HepG2 (cell line): Measurements from ENCODE around the gene METTL27. TPM values are rescaled to one million over a fixed set of nuclear protein-coding genes. Genes with fewer than 3 reads are reported as not detected.

Experiments
- ATAC-seq: fragments of 200-7000 bp; cut with Tn5 transposase; 3 replicates; pipeline ENCODE4 v1.9.1; 2020; ENCODE audit warnings: mild to moderate bottlenecking, moderate library complexity
- BruUV-seq: library from RNA; stranded (reverse); fragments of 400-500 nt; replicated peaks from 2 replicates; lab custom pipeline; 2021; lab: Mats Ljungman, UMichigan
- CTCF ChIA-PET: fragments of 300-600 bp; formaldehyde crosslinking; extraction: SDS; loops from one replicate; lab custom pipeline; 2021; ENCODE audit warnings: low total read pairs, inconsistent platforms, low intra/inter-chr PET ratio; lab: Yijun Ruan, JAX
- POLR2A ChIA-PET: fragments of 350-600 bp; sonication (Branson Sonifier 250); formaldehyde crosslinking; loops from one replicate; lab custom pipeline; 2020; ENCODE audit warnings: antibody characterized with exemption, inconsistent platforms; lab: Yijun Ruan, JAX
- DNase-seq: peaks from one replicate; pipeline ENCODE4 v3.0.0-alpha.2; 2015; ENCODE audit warnings: low spot score
- FAIRE-seq: peaks from 3 replicates; lab custom pipeline; 2011; peaks lifted over from hg19 to GRCh38; lab: Jason Lieb, UNC
- H2AFZ ChIP-seq: one replicate; pipeline ENCODE4 v1.6.1; 2011; ENCODE audit warnings: low read length, inconsistent platforms
- H3K27ac ChIP-seq: fragments of 300-600 bp; 3 replicates; pipeline ENCODE4 v1.8.0; 2011; ENCODE audit warnings: mixed run types, mild to moderate bottlenecking, mixed read lengths, low read length, inconsistent platforms; ENCODE audit not compliant: insufficient read depth; ENCODE audit errors: extremely low read length
- H3K27me3 ChIP-seq, 2 experiments: fragments of 200-600 bp in 1 of 2; 2 replicates in 1 of 2; 3 replicates in 1 of 2; pipeline versions ENCODE4 v1.6.0 to v1.8.0; 2011; ENCODE audit warnings: low read length in 2 of 2, mild to moderate bottlenecking in 2 of 2, moderate library complexity in 2 of 2, inconsistent platforms in 1 of 2; ENCODE audit not compliant: insufficient read depth in 2 of 2, control insufficient read depth in 1 of 2
- H3K36me3 ChIP-seq, 2 experiments: fragments of 200-600 bp in 1 of 2; replicated peaks in 1 of 2; 2 replicates in 1 of 2; 3 replicates in 1 of 2; pipeline versions ENCODE4 v1.5.1 to v1.8.0; 2011; ENCODE audit warnings: low read length in 2 of 2, inconsistent platforms in 1 of 2; ENCODE audit not compliant: insufficient read depth in 2 of 2, control insufficient read depth in 1 of 2
- H3K4me1 ChIP-seq: 2 replicates; pipeline ENCODE4 v1.5.1; 2012; ENCODE audit warnings: low read length, inconsistent platforms; ENCODE audit not compliant: insufficient read depth
- H3K4me2 ChIP-seq: 2 replicates; pipeline ENCODE4 v1.6.0; 2011; ENCODE audit warnings: low read depth, low read length, inconsistent platforms
- H3K4me3 ChIP-seq, 3 experiments: fragments of 200-600 bp in 1 of 3; sonication (generic), shearing (Covaris generic) in 1 of 3; replicated peaks in 1 of 3; 2 replicates each; pipeline ENCODE4 v1.5.1; 2011 to 2016; ENCODE audit warnings: low read length in 3 of 3, inconsistent platforms in 2 of 3, low read depth in 2 of 3, mild to moderate bottlenecking in 2 of 3, control low read depth in 1 of 3, mixed read lengths in 1 of 3; ENCODE audit not compliant: insufficient read depth in 1 of 3
- H3K79me2 ChIP-seq: one replicate; pipeline ENCODE4 v1.6.1; 2011; ENCODE audit warnings: low read length, inconsistent platforms; ENCODE audit not compliant: insufficient read depth
- H3K9ac ChIP-seq: 2 replicates; pipeline ENCODE4 v1.6.0; 2011; ENCODE audit warnings: mild to moderate bottlenecking, low read depth, low read length, inconsistent platforms; ENCODE audit not compliant: insufficient read depth
- H3K9me3 ChIP-seq: 2 replicates; pipeline ENCODE4 v1.5.1; 2012; ENCODE audit warnings: mild to moderate bottlenecking, low read length
- H4K20me1 ChIP-seq: 2 replicates; pipeline ENCODE4 v1.6.0; 2011; ENCODE audit warnings: inconsistent platforms, mild to moderate bottlenecking, low read length, moderate library complexity; ENCODE audit not compliant: insufficient read depth
- CENPT ChIP-seq: sonication (generic); formaldehyde crosslinking; IDR thresholded peaks from 2 replicates; pipeline ENCODE4 v1.8.0; 2022; ENCODE audit warnings: low read depth, mild to moderate bottlenecking, moderate library complexity, missing genetic modification reagents
- CHD4 ChIP-seq: fragments of 200-600 bp; sonication (generic); IDR thresholded peaks from 2 replicates; pipeline ENCODE4 v1.7.0; 2017; ENCODE audit warnings: mild to moderate bottlenecking, low read length, borderline replicate concordance
- CSRNP1 ChIP-seq: sonication (generic); formaldehyde crosslinking; IDR thresholded peaks from 2 replicates; pipeline ENCODE4 v1.8.1; 2023; ENCODE audit warnings: mild to moderate bottlenecking, missing genetic modification reagents
- FOXJ3 ChIP-seq: sonication (generic); formaldehyde crosslinking; IDR thresholded peaks from 2 replicates; pipeline ENCODE4 v1.4.0; 2020; ENCODE audit warnings: missing genetic modification reagents, mild to moderate bottlenecking, borderline replicate concordance
- GATAD2A ChIP-seq: IDR thresholded peaks from 2 replicates; pipeline ENCODE4 v1.6.1; 2016
- HES4 ChIP-seq: sonication (generic); formaldehyde crosslinking; IDR thresholded peaks from 2 replicates; pipeline ENCODE4 v1.9.0; 2021; ENCODE audit warnings: mild to moderate bottlenecking, missing genetic modification reagents, borderline replicate concordance
- MXI1 ChIP-seq: IDR thresholded peaks from 3 replicates; pipeline ENCODE4 v1.6.1; 2012; ENCODE audit warnings: low read depth, low read length, inconsistent platforms, borderline replicate concordance
- POLR2A ChIP-seq, 2 experiments: IDR thresholded peaks; 2 replicates each; pipeline ENCODE4 v1.6.1; 2011; ENCODE audit warnings: low read depth in 2 of 2, low read length in 2 of 2, mild to moderate bottlenecking in 1 of 2, moderate library complexity in 1 of 2; ENCODE audit not compliant: insufficient read depth in 1 of 2
- POLR2AphosphoS5 ChIP-seq: IDR thresholded peaks from 2 replicates; pipeline ENCODE4 v1.6.1; 2012; ENCODE audit warnings: low read depth, low read length
- SRY ChIP-seq: sonication (generic); formaldehyde crosslinking; IDR thresholded peaks from 2 replicates; pipeline ENCODE4 v1.8.0; 2022; ENCODE audit warnings: mild to moderate bottlenecking, missing genetic modification reagents
- ZNF225 ChIP-seq: sonication (generic); formaldehyde crosslinking; IDR thresholded peaks from 2 replicates; pipeline ENCODE4 v1.4.0; 2020; ENCODE audit warnings: mild to moderate bottlenecking, missing genetic modification reagents
- ZNF44 ChIP-seq: sonication (generic); formaldehyde crosslinking; IDR thresholded peaks from 2 replicates; pipeline ENCODE4 v1.5.1; 2020; ENCODE audit warnings: mild to moderate bottlenecking, missing genetic modification reagents
- ZNF713 ChIP-seq: sonication (generic); formaldehyde crosslinking; IDR thresholded peaks from 2 replicates; pipeline ENCODE4 v1.4.0; 2020; ENCODE audit warnings: mild to moderate bottlenecking, missing genetic modification reagents
- ZNF773 ChIP-seq: sonication (generic); formaldehyde crosslinking; IDR thresholded peaks from 2 replicates; pipeline ENCODE4 v1.4.0; 2020; ENCODE audit warnings: missing genetic modification reagents, borderline replicate concordance
- WGBS: methylation state at CpG from one replicate; pipeline ENCODE4 v1.1.6; 2017; ENCODE audit warnings: low lambda C conversion rate; 5-methylcytosine and 5-hydroxymethylcytosine counted together
- in situ Hi-C: cut with HindIII; loops from 2 replicates; pipeline ENCODE4 v1.10.0; 2017; ENCODE audit warnings: low pct_unique_long_range_greater_than_20kb; ENCODE audit not compliant: extremely low pct_ligation_motif_present
- intact Hi-C: fragments of 100-400 bp; cut with micrococcal nuclease; formaldehyde crosslinking; loops from one replicate; pipeline ENCODE4 v1.10.0; 2022; ENCODE audit not compliant: unreplicated experiment
- polyA plus RNA-seq, 8 experiments: library from polyadenylated mRNA; depleted of rRNA in 3 of 8; stranded (reverse) in 7 of 8; unstranded in 1 of 8; fragments of >200 nt; fragmentation: Illumina TruSeq in 4 of 8; extraction: Trizol in 4 of 8; gene quantifications; 2 replicates each; pipeline versions ENCODE4 v1.2.1 to v1.2.3, GENCODE V29; 2011 to 2016; ENCODE audit warnings: low read depth in 4 of 8, missing spikeins in 1 of 8, mixed read lengths in 1 of 8; ENCODE audit not compliant: insufficient read depth in 1 of 8
- total RNA-seq, 5 experiments: library from RNA; depleted of rRNA; stranded (reverse); fragments of >200 nt; fragmentation: Illumina TruSeq; extraction: Trizol; gene quantifications; 2 replicates each; pipeline ENCODE4 v1.2.3, GENCODE V29; 2016; ENCODE audit warnings: low read depth in 1 of 5
- TF ChIP-seq, protein P1 (sequence below): sonication (generic); formaldehyde crosslinking; IDR thresholded peaks from 2 replicates; pipeline ENCODE4 v1.5.0; 2020; ENCODE audit warnings: missing genetic modification reagents, mild to moderate bottlenecking, borderline replicate concordance
- TF ChIP-seq, protein P2 (sequence below): sonication (generic); formaldehyde crosslinking; IDR thresholded peaks from 2 replicates; pipeline ENCODE4 v1.4.0; 2020; ENCODE audit warnings: missing genetic modification reagents, borderline replicate concordance
- TF ChIP-seq, protein P3 (sequence below): IDR thresholded peaks from 2 replicates; pipeline ENCODE4 v1.6.1; 2016; ENCODE audit warnings: mild to moderate bottlenecking, missing biosample characterization, missing genetic modification reagents

Gene METTL27
- total and polyA plus RNA-seq, 2 of the 13 experiments (the other 11 are each of a cell fraction or from before 2014, with no cell fraction given): 2.0 to 3.0 TPM

GRCh38 chr7:73828107-73828803 lies 14.1 kb downstream of the METTL27 start:
- Histone ChIP-seq H3K9me3 (no peaks in the 10 kb centered on the region), H3K27me3 (peaks cover 0 to 25% of the 10 kb centered on the region in 2 experiments; a peak in 2 of 5 replicates), H2AFZ (no peak overlapping the region), H4K20me1 (no peaks in the 10 kb centered on the region), H3K9ac (no peak overlapping the region), H3K4me2 (peak overlapping the region; percentile 72), H3K79me2 (peaks cover 12% of the 10 kb centered on the region), H3K4me3 (peak overlapping the region in 1 of 3 experiments; percentile 39; a peak in 1 of 6 replicates), H3K36me3 (no peaks in the 10 kb centered on the region), H3K4me1 (peaks cover 61% of the 10 kb centered on the region), H3K27ac (no peak overlapping the region)
- in situ Hi-C loops (no loop called here), intact Hi-C loops (loop anchor here (2.0 kb wide), 1 partner anchor 27 kb away; no protein-coding TSS in a partner anchor)
- ChIA-PET CTCF (no interaction called here), POLR2A (interaction anchor here (1.7 kb wide), 1 partner anchor 16 kb away, joined by 4 read pairs; no protein-coding TSS in a partner anchor)
- peak; percentile 6 for ATAC-seq
- FAIRE-seq: peak; percentile 49
- WGBS: 60% methylated on average over 11 of the region's 14 CpGs
- DNase-seq: peak; percentile 89
- no TSS peak for BruUV-seq
- TF ChIP-seq CSRNP1 (no peak), MXI1 (no peak), ZNF44 (CRISPR knock-in tag) (no peak), HES4 (CRISPR knock-in tag) (no peak), CHD4 (no peak), CENPT (CRISPR knock-in tag) (no peak), ZNF225 (CRISPR knock-in tag) (no peak), POLR2AphosphoS5 (no peak), FOXJ3 (CRISPR knock-in tag) (no peak), SRY (no peak), POLR2A (IDR thresholded peaks at IDR 0.05; ENCODE audit: insufficient read depth in 1 of 2, low read depth in 2 of 2, low read length in 2 of 2) (no peak), GATAD2A (CRISPR knock-in tag) (peak; percentile 16; the same call in 1 of the 2 replicates), ZNF773 (no peak), ZNF713 (no peak)
- TF ChIP-seq, protein P1, sequence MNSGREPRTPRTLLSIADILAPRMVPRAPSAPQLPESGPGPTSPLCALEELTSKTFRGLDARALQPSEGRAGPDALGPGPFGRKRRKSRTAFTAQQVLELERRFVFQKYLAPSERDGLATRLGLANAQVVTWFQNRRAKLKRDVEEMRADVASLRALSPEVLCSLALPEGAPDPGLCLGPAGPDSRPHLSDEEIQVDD: no peak
- TF ChIP-seq, protein P2, sequence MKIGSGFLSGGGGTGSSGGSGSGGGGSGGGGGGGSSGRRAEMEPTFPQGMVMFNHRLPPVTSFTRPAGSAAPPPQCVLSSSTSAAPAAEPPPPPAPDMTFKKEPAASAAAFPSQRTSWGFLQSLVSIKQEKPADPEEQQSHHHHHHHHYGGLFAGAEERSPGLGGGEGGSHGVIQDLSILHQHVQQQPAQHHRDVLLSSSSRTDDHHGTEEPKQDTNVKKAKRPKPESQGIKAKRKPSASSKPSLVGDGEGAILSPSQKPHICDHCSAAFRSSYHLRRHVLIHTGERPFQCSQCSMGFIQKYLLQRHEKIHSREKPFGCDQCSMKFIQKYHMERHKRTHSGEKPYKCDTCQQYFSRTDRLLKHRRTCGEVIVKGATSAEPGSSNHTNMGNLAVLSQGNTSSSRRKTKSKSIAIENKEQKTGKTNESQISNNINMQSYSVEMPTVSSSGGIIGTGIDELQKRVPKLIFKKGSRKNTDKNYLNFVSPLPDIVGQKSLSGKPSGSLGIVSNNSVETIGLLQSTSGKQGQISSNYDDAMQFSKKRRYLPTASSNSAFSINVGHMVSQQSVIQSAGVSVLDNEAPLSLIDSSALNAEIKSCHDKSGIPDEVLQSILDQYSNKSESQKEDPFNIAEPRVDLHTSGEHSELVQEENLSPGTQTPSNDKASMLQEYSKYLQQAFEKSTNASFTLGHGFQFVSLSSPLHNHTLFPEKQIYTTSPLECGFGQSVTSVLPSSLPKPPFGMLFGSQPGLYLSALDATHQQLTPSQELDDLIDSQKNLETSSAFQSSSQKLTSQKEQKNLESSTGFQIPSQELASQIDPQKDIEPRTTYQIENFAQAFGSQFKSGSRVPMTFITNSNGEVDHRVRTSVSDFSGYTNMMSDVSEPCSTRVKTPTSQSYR (CRISPR knock-in tag): no peak
- TF ChIP-seq, protein P3, sequence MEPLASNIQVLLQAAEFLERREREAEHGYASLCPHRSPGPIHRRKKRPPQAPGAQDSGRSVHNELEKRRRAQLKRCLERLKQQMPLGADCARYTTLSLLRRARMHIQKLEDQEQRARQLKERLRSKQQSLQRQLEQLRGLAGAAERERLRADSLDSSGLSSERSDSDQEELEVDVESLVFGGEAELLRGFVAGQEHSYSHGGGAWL (CRISPR knock-in tag): no peak
